Activated naive CD4-positive, alpha-beta T cell treated with anti-CD3 and anti-CD28 coated beads, Interleukin-2, amount 10 ng/mL, durations not matched to agents 7 days and 5 days (primary cell): ENCODE measurements around the gene XYLT1.
A peak's percentile ranks its signal among the peaks of the same experiment; 100 is the strongest.

ENCODE experiments used
- CTCF ChIA-PET: fragments of 350-600 bp; sonication (Branson Sonifier 250); formaldehyde crosslinking; loops from one replicate; lab custom pipeline; 2021; ENCODE audit warnings: antibody characterized with exemption; lab: Charles Lee
- DNase-seq: peaks from one replicate; pipeline ENCODE4 v3.0.0-alpha.2; 2020
- H3K27ac Mint-ChIP-seq: one replicate; pipeline ENCODE4 v1.8.0; 2021; ENCODE audit warnings: mild to moderate bottlenecking, moderate library complexity, mixed read lengths
- H3K27me3 Mint-ChIP-seq: one replicate; pipeline ENCODE4 v1.8.0; 2021; ENCODE audit warnings: mild to moderate bottlenecking, mixed read lengths
- H3K36me3 Mint-ChIP-seq: one replicate; pipeline ENCODE4 v1.8.0; 2021; ENCODE audit warnings: mixed read lengths
- H3K4me1 Mint-ChIP-seq: one replicate; pipeline ENCODE4 v1.8.0; 2021; ENCODE audit warnings: mixed read lengths
- H3K4me3 Mint-ChIP-seq: one replicate; pipeline ENCODE4 v1.8.0; 2021; ENCODE audit warnings: mild to moderate bottlenecking, moderate library complexity, mixed read lengths
- H3K9me3 Mint-ChIP-seq: one replicate; pipeline ENCODE4 v1.8.0; 2021; ENCODE audit warnings: mixed read lengths

The XYLT1 gene

GRCh38 chr16:17229131-17229530, 241.6 kb downstream of the XYLT1 start:
- no peaks in the 10 kb centered on the region for H3K9me3 Mint-ChIP-seq
- CTCF ChIA-PET: no interaction called here
- DNase-seq: no peak
- no peaks in the 10 kb centered on the region for H3K27me3 Mint-ChIP-seq
- H3K4me3 Mint-ChIP-seq: no peak overlapping the region
- peaks cover 18% of the 10 kb centered on the region for H3K36me3 Mint-ChIP-seq
- no peak overlapping the region for H3K27ac Mint-ChIP-seq
- peaks cover 2% of the 10 kb centered on the region for H3K4me1 Mint-ChIP-seq

- CTCF ChIA-PET: interaction anchor here (1.3 kb wide), 1 partner anchor 351 kb away, joined by 4 read pairs; no protein-coding TSS in a partner anchor
- Mint-ChIP-seq H3K36me3 (peaks cover 23% of the 10 kb centered on the region), H3K4me1 (peaks cover 2% of the 10 kb centered on the region), H3K4me3 (no peak overlapping the region), H3K27me3 (no peaks in the 10 kb centered on the region), H3K27ac (no peak overlapping the region), H3K9me3 (no peaks in the 10 kb centered on the region)
- DNase-seq: no peak
Observed at GRCh38 chr16:17228708-17229055, 242.1 kb downstream of the XYLT1 start.

- H3K27ac Mint-ChIP-seq: no peak overlapping the region
- no peak overlapping the region for H3K4me3 Mint-ChIP-seq
- CTCF ChIA-PET: interaction anchor here (0.9 to 1.3 kb wide), 2 partner anchors 246 to 351 kb away, joined by 4 read pairs; no protein-coding TSS in a partner anchor
- H3K27me3 Mint-ChIP-seq: no peaks in the 10 kb centered on the region
- DNase-seq: no peak
- H3K4me1 Mint-ChIP-seq: peaks cover 2% of the 10 kb centered on the region
- peaks cover 28% of the 10 kb centered on the region for H3K36me3 Mint-ChIP-seq
- H3K9me3 Mint-ChIP-seq: peaks cover 2% of the 10 kb centered on the region
Observed at GRCh38 chr16:17228048-17228707, 242.6 kb downstream of the XYLT1 start.

GRCh38 chr16:17227278-17227677, 243.5 kb downstream of the XYLT1 start:
- H3K27ac Mint-ChIP-seq: no peak overlapping the region
- peaks cover 27% of the 10 kb centered on the region for H3K36me3 Mint-ChIP-seq
- peaks cover 2% of the 10 kb centered on the region for H3K9me3 Mint-ChIP-seq
- DNase-seq: no peak
- H3K4me3 Mint-ChIP-seq: no peak overlapping the region
- H3K27me3 Mint-ChIP-seq: no peaks in the 10 kb centered on the region
- H3K4me1 Mint-ChIP-seq: peaks cover 2% of the 10 kb centered on the region
- CTCF ChIA-PET: interaction anchor here (0.9 kb wide), 1 partner anchor 247 kb away, joined by 4 read pairs; no protein-coding TSS in a partner anchor

- Mint-ChIP-seq H3K9me3 (peaks cover 2% of the 10 kb centered on the region), H3K36me3 (peaks cover 32% of the 10 kb centered on the region), H3K4me3 (no peak overlapping the region), H3K27ac (no peak overlapping the region), H3K27me3 (no peaks in the 10 kb centered on the region), H3K4me1 (peaks cover 2% of the 10 kb centered on the region)
- CTCF ChIA-PET: no interaction called here
- no peak for DNase-seq
Observed at GRCh38 chr16:17225541-17225940, 245.2 kb downstream of the XYLT1 start.

- CTCF ChIA-PET: no interaction called here
- H3K4me1 Mint-ChIP-seq: peaks cover 2% of the 10 kb centered on the region
- no peak for DNase-seq
- H3K27ac Mint-ChIP-seq: no peak overlapping the region
- peaks cover 32% of the 10 kb centered on the region for H3K36me3 Mint-ChIP-seq
- no peak overlapping the region for H3K4me3 Mint-ChIP-seq
- peaks cover 2% of the 10 kb centered on the region for H3K9me3 Mint-ChIP-seq
- H3K27me3 Mint-ChIP-seq: no peaks in the 10 kb centered on the region
Observed at GRCh38 chr16:17224879-17225281, 245.9 kb downstream of the XYLT1 start.

GRCh38 chr16:17224350-17224749, 246.4 kb downstream of the XYLT1 start:
- peaks cover 32% of the 10 kb centered on the region for H3K36me3 Mint-ChIP-seq
- no peak for DNase-seq
- CTCF ChIA-PET: no interaction called here
- peaks cover under 1% of the 10 kb centered on the region for H3K4me1 Mint-ChIP-seq
- no peaks in the 10 kb centered on the region for H3K27me3 Mint-ChIP-seq
- H3K9me3 Mint-ChIP-seq: peaks cover 2% of the 10 kb centered on the region
- no peak overlapping the region for H3K27ac Mint-ChIP-seq
- no peak overlapping the region for H3K4me3 Mint-ChIP-seq

- DNase-seq: no peak
- H3K4me1 Mint-ChIP-seq: no peaks in the 10 kb centered on the region
- CTCF ChIA-PET: no interaction called here
Observed at GRCh38 chr16:17223576-17223975, 247.2 kb downstream of the XYLT1 start.

GRCh38 chr16:17222871-17223401, 247.8 kb downstream of the XYLT1 start:
- Mint-ChIP-seq H3K4me1 (no peaks in the 10 kb centered on the region), H3K36me3 (peaks cover 30% of the 10 kb centered on the region), H3K27ac (peak overlapping the region; percentile 20), H3K27me3 (no peaks in the 10 kb centered on the region), H3K9me3 (peaks cover 2% of the 10 kb centered on the region), H3K4me3 (no peak overlapping the region)
- no peak for DNase-seq
- CTCF ChIA-PET: no interaction called here

More at GRCh38 chr16:17223576-17223975, 247.2 kb downstream of the XYLT1 start:
- Mint-ChIP-seq H3K9me3 (peaks cover 2% of the 10 kb centered on the region), H3K36me3 (peaks cover 30% of the 10 kb centered on the region), H3K4me3 (no peak overlapping the region), H3K27ac (no peak overlapping the region), H3K27me3 (no peaks in the 10 kb centered on the region)

- Mint-ChIP-seq H3K27me3 (no peaks in the 10 kb centered on the region), H3K9me3 (peaks cover 2% of the 10 kb centered on the region), H3K4me3 (no peak overlapping the region), H3K4me1 (no peaks in the 10 kb centered on the region), H3K27ac (no peak overlapping the region), H3K36me3 (peaks cover 26% of the 10 kb centered on the region)
- no peak for DNase-seq
- CTCF ChIA-PET: no interaction called here
Observed at GRCh38 chr16:17219991-17220390, 250.8 kb downstream of the XYLT1 start.

GRCh38 chr16:17215936-17216335, 254.8 kb downstream of the XYLT1 start:
- Mint-ChIP-seq H3K27ac (no peak overlapping the region), H3K9me3 (peaks cover 8% of the 10 kb centered on the region), H3K4me1 (peaks cover 22% of the 10 kb centered on the region), H3K36me3 (peaks cover 35% of the 10 kb centered on the region), H3K27me3 (no peaks in the 10 kb centered on the region), H3K4me3 (no peak overlapping the region)
- CTCF ChIA-PET: no interaction called here
- no peak for DNase-seq

GRCh38 chr16:17215306-17215705, 255.5 kb downstream of the XYLT1 start:
- DNase-seq: no peak
- Mint-ChIP-seq H3K27ac (no peak overlapping the region), H3K36me3 (peaks cover 31% of the 10 kb centered on the region), H3K27me3 (no peaks in the 10 kb centered on the region), H3K4me1 (peaks cover 22% of the 10 kb centered on the region), H3K9me3 (peaks cover 8% of the 10 kb centered on the region), H3K4me3 (no peak overlapping the region)
- CTCF ChIA-PET: no interaction called here

GRCh38 chr16:17213974-17214373, 256.8 kb downstream of the XYLT1 start:
- no peak overlapping the region for H3K27ac Mint-ChIP-seq

GRCh38 chr16:17213025-17213424, 257.7 kb downstream of the XYLT1 start:
- DNase-seq: peak; percentile 33
- H3K27ac Mint-ChIP-seq: peak overlapping the region; percentile 37
- H3K27me3 Mint-ChIP-seq: no peaks in the 10 kb centered on the region
- CTCF ChIA-PET: interaction anchor here (0.7 kb wide), 1 partner anchor 351 kb away, joined by 3 read pairs; no protein-coding TSS in a partner anchor
- H3K36me3 Mint-ChIP-seq: peaks cover 31% of the 10 kb centered on the region
- H3K4me1 Mint-ChIP-seq: peaks cover 22% of the 10 kb centered on the region
- H3K9me3 Mint-ChIP-seq: peaks cover 8% of the 10 kb centered on the region
- H3K4me3 Mint-ChIP-seq: no peak overlapping the region

More at GRCh38 chr16:17213974-17214373, 256.8 kb downstream of the XYLT1 start:
- CTCF ChIA-PET: no interaction called here
- H3K27me3 Mint-ChIP-seq: no peaks in the 10 kb centered on the region
- DNase-seq: no peak
- H3K4me3 Mint-ChIP-seq: no peak overlapping the region
- peaks cover 8% of the 10 kb centered on the region for H3K9me3 Mint-ChIP-seq
- peaks cover 22% of the 10 kb centered on the region for H3K4me1 Mint-ChIP-seq
- H3K36me3 Mint-ChIP-seq: peaks cover 31% of the 10 kb centered on the region

GRCh38 chr16:17212606-17213005, 258.2 kb downstream of the XYLT1 start:
- Mint-ChIP-seq H3K27ac (peak overlapping the region; percentile 37), H3K27me3 (no peaks in the 10 kb centered on the region), H3K4me3 (no peak overlapping the region), H3K9me3 (peaks cover 8% of the 10 kb centered on the region), H3K4me1 (peaks cover 22% of the 10 kb centered on the region), H3K36me3 (peaks cover 30% of the 10 kb centered on the region)
- no peak for DNase-seq
- CTCF ChIA-PET: interaction anchor here (0.8 kb wide), 1 partner anchor 251 kb away, joined by 4 read pairs; no protein-coding TSS in a partner anchor
